ENCODE measurements around the gene CDK15.

DNA sequence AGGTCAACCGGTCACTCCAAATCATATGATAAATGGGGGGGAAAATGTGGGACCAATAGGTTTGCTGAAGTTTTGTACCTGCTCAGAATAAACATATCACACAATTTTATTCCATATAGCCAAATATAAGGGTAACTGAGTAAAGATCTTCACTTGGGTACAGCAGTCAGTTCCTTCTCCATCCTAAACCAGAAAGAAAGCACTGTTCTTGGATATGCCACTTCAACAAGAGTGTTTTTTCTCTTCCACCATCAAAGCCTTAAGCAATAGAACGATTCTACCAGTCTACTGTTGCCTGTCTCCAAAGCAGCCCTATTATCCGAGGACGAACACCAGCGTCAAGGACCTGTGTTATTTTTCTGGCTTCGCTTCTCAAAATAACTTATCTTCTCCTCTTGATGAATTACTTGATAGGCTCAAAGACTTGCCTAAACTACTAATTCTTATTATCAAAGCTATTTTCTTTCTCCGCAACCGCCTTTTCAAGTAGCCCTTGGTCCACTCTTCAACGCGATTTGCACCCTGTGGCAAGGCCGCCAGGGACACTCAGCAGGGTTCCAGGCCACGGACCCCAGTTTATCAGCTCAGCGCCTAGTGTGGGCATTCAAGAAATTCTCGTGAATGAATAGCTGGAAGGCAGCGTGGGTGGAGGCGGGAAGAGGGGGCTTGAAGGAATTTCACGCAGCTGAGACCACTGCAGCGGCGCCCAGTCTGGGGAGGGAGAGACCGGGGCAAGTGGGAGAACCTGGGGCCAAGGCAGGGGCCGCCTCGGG lies 26.2 kb upstream of the CDK15 start:
- TF ChIP-seq GATA2 (IDR thresholded peaks at IDR 0.05; ENCODE audit: low read depth, low read length): no peak
- TF ChIP-seq GATA3 (IDR thresholded peaks at IDR 0.05; ENCODE audit: low read depth, low read length): no peak
